PC-9 (cell line): ENCODE results near the gene C2orf76. TPM values are rescaled to one million over a fixed set of nuclear protein-coding genes. Genes with fewer than 3 reads are reported as not detected.

ENCODE experiments used
- BruUV-seq: library from RNA; stranded (reverse); fragments of 400-500 nt; replicated peaks from 2 replicates; lab custom pipeline; 2021; lab: Mats Ljungman, UMichigan
- CTCF ChIA-PET: fragments of 300-600 bp; sonication (Branson Sonifier 250); formaldehyde crosslinking; loops from one replicate; lab custom pipeline; 2022; ENCODE audit warnings: antibody characterized with exemption; lab: Charles Lee
- POLR2A ChIA-PET: fragments of 300-600 bp; sonication (Branson Sonifier 250); formaldehyde crosslinking; loops from one replicate; lab custom pipeline; 2022; ENCODE audit warnings: antibody characterized with exemption; ENCODE audit not compliant: unreplicated experiment; lab: Charles Lee
- DNase-seq, 2 experiments: peaks; one replicate each; pipeline versions ENCODE4 v3.0.0 to v3.0.0-alpha.2; 2015 to 2022; ENCODE audit warnings: mixed read lengths in 1 of 2
- H2AFZ ChIP-seq: fragments of 200-600 bp; sonication (generic); 2 replicates; pipeline ENCODE4 v1.8.1; 2017; ENCODE audit warnings: antibody characterized with exemption
- H3F3A ChIP-seq: fragments of 200-600 bp; sonication (generic); 2 replicates; pipeline ENCODE4 v1.8.1; 2017; ENCODE audit warnings: antibody characterized with exemption, mild to moderate bottlenecking, low read depth; ENCODE audit not compliant: insufficient read depth
- H3K27ac ChIP-seq: fragments of 200-600 bp; sonication (generic); 2 replicates; pipeline ENCODE4 v1.6.1; 2016; ENCODE audit warnings: mixed run types
- H3K27me3 ChIP-seq: fragments of 200-600 bp; sonication (generic); 2 replicates; pipeline ENCODE4 v1.6.1; 2016; ENCODE audit warnings: low read depth, mixed run types; ENCODE audit not compliant: insufficient read depth
- H3K36me3 ChIP-seq: fragments of 200-600 bp; sonication (generic); 2 replicates; pipeline ENCODE4 v1.6.1; 2016; ENCODE audit warnings: low read depth, mixed run types
- H3K4me1 ChIP-seq: fragments of 200-600 bp; sonication (generic); replicated peaks from 2 replicates; pipeline ENCODE4 v1.6.1; 2016; ENCODE audit warnings: mixed run types; ENCODE audit not compliant: insufficient read depth
- H3K4me2 ChIP-seq: fragments of 200-600 bp; sonication (generic); 2 replicates; pipeline ENCODE4 v1.6.1; 2017; ENCODE audit warnings: mixed run types
- H3K4me3 ChIP-seq: fragments of 200-600 bp; sonication (generic); 2 replicates; pipeline ENCODE4 v1.6.1; 2016; ENCODE audit warnings: mixed run types
- H3K79me2 ChIP-seq: fragments of 200-600 bp; sonication (generic); 2 replicates; pipeline ENCODE4 v1.6.1; 2017; ENCODE audit warnings: low read depth, mixed run types
- H3K9me2 ChIP-seq: fragments of 200-600 bp; sonication (generic); 2 replicates; pipeline ENCODE4 v1.8.1; 2017; ENCODE audit warnings: mild to moderate bottlenecking; ENCODE audit not compliant: insufficient read depth
- H3K9me3 ChIP-seq: fragments of 200-600 bp; sonication (generic); 2 replicates; pipeline ENCODE4 v1.8.1; 2016; ENCODE audit warnings: low read depth; ENCODE audit not compliant: insufficient read depth
- H4K20me1 ChIP-seq: fragments of 200-600 bp; sonication (generic); 2 replicates; pipeline ENCODE4 v1.8.1; 2017; ENCODE audit not compliant: insufficient read depth
- EZH2 ChIP-seq: fragments of 200-600 bp; sonication (generic); IDR thresholded peaks from 2 replicates; pipeline ENCODE4 v1.8.0; 2017; ENCODE audit warnings: antibody characterized with exemption, low read depth
- intact Hi-C: fragments of 100-400 bp; cut with micrococcal nuclease; formaldehyde crosslinking; loops from one replicate; pipeline ENCODE4 v1.10.0; 2022; ENCODE audit not compliant: unreplicated experiment
- total RNA-seq: library from RNA; stranded (reverse); gene quantifications from 2 replicates; pipeline ENCODE4 v1.2.3, GENCODE V29; 2021
- TF ChIP-seq, protein P1 (sequence below): fragments of 200-600 bp; sonication (generic); conservative IDR thresholded peaks from 2 replicates; pipeline ENCODE4 v1.6.1; 2017; ENCODE audit warnings: mixed run types, antibody characterized with exemption, mild to moderate bottlenecking, moderate library complexity

Gene C2orf76
- total RNA-seq, 1 experiment from 2014 or later: 11.5 TPM

- Histone ChIP-seq H4K20me1 (no peaks in the 10 kb centered on the region), H3K27me3 (no peaks in the 10 kb centered on the region), H3K4me2 (no peak overlapping the region), H2AFZ (no peak overlapping the region), H3K4me3 (no peak overlapping the region), H3K36me3 (no peaks in the 10 kb centered on the region), H3K27ac (no peak overlapping the region), H3K79me2 (no peaks in the 10 kb centered on the region), H3K9me3 (no peaks in the 10 kb centered on the region), H3K9me2 (no peaks in the 10 kb centered on the region), H3F3A (peaks cover 9% of the 10 kb centered on the region), H3K4me1 (peaks cover 12% of the 10 kb centered on the region)
- intact Hi-C loops: no loop called here
- ChIA-PET POLR2A (no interaction called here), CTCF (no interaction called here)
- BruUV-seq: no TSS peak
- DNase-seq: no peak
- TF ChIP-seq EZH2: no peak
- TF ChIP-seq, protein P1, sequence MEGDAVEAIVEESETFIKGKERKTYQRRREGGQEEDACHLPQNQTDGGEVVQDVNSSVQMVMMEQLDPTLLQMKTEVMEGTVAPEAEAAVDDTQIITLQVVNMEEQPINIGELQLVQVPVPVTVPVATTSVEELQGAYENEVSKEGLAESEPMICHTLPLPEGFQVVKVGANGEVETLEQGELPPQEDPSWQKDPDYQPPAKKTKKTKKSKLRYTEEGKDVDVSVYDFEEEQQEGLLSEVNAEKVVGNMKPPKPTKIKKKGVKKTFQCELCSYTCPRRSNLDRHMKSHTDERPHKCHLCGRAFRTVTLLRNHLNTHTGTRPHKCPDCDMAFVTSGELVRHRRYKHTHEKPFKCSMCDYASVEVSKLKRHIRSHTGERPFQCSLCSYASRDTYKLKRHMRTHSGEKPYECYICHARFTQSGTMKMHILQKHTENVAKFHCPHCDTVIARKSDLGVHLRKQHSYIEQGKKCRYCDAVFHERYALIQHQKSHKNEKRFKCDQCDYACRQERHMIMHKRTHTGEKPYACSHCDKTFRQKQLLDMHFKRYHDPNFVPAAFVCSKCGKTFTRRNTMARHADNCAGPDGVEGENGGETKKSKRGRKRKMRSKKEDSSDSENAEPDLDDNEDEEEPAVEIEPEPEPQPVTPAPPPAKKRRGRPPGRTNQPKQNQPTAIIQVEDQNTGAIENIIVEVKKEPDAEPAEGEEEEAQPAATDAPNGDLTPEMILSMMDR: no peak
Observed at GRCh38 chr2:119289093-119289492, 77.5 kb downstream of the C2orf76 start.

- Histone ChIP-seq H3K79me2 (no peaks in the 10 kb centered on the region), H3K9me2 (no peaks in the 10 kb centered on the region), H4K20me1 (no peaks in the 10 kb centered on the region), H3K4me1 (peaks cover 16% of the 10 kb centered on the region), H3K27me3 (no peaks in the 10 kb centered on the region), H3K4me2 (no peak overlapping the region), H3F3A (peaks cover 12% of the 10 kb centered on the region), H3K36me3 (no peaks in the 10 kb centered on the region), H3K4me3 (no peak overlapping the region), H2AFZ (no peak overlapping the region), H3K9me3 (no peaks in the 10 kb centered on the region), H3K27ac (no peak overlapping the region)
- ChIA-PET POLR2A (no interaction called here), CTCF (no interaction called here)
- DNase-seq: no peak
- no TSS peak for BruUV-seq
- intact Hi-C loops: no loop called here
- TF ChIP-seq EZH2: no peak
- TF ChIP-seq, protein P1: no peak
Observed at GRCh38 chr2:119288576-119288975, 78.1 kb downstream of the C2orf76 start.

- no peaks in the 10 kb centered on the region for H3K9me2 ChIP-seq
- ChIA-PET CTCF (no interaction called here), POLR2A (no interaction called here)
- no peak for TF ChIP-seq EZH2
- TF ChIP-seq, protein P1: no peak
- H3K27ac ChIP-seq: no peak overlapping the region
- no peak overlapping the region for H2AFZ ChIP-seq
- no peaks in the 10 kb centered on the region for H3K36me3 ChIP-seq
- H3K9me3 ChIP-seq: no peaks in the 10 kb centered on the region
- DNase-seq: no peak
- no TSS peak for BruUV-seq
- H3K79me2 ChIP-seq: no peaks in the 10 kb centered on the region
- no peaks in the 10 kb centered on the region for H4K20me1 ChIP-seq
- intact Hi-C loops: no loop called here
- H3K27me3 ChIP-seq: no peaks in the 10 kb centered on the region
- peaks cover 23% of the 10 kb centered on the region for H3K4me1 ChIP-seq
- no peak overlapping the region for H3K4me2 ChIP-seq
- H3F3A ChIP-seq: peaks cover 23% of the 10 kb centered on the region
- H3K4me3 ChIP-seq: no peak overlapping the region
Observed at GRCh38 chr2:119286661-119287060, 80.0 kb downstream of the C2orf76 start.
